Neural cell (in vitro differentiated cells): ENCODE results near the gene PLAC8. TPM values are rescaled to one million over a fixed set of nuclear protein-coding genes. Genes with fewer than 3 reads are reported as not detected.
"Not testable (repeated sequence)": the region's sequence is repeated elsewhere in the genome, so short reads cannot be mapped to it uniquely, and the experiment has no call there.

Experiments used
- H2AFZ ChIP-seq: fragments of 200-600, 300-800 bp; sonication (generic), shearing (Covaris generic); 2 replicates; pipeline ENCODE4 v1.6.0; 2014; ENCODE audit warnings: low read depth, mild to moderate bottlenecking, antibody characterized with exemption, low read length, moderate library complexity
- H3F3A ChIP-seq: fragments of 200-600 bp; shearing (Covaris generic); 2 replicates; pipeline ENCODE4 v1.6.1; 2016; ENCODE audit warnings: mild to moderate bottlenecking, moderate library complexity, mixed read lengths, antibody characterized with exemption, low read length; ENCODE audit not compliant: insufficient read depth, poor library complexity, severe bottlenecking
- H3K27ac ChIP-seq: fragments of 200-600, 300-800 bp; sonication (generic), shearing (Covaris generic); 2 replicates; pipeline ENCODE4 v1.5.1; 2014; ENCODE audit warnings: mild to moderate bottlenecking, low read length, moderate library complexity
- H3K27me3 ChIP-seq: fragments of 300-800, 200-600 bp; sonication (generic), shearing (Covaris generic); 2 replicates; pipeline ENCODE4 v1.6.0; 2014; ENCODE audit warnings: mild to moderate bottlenecking, low read depth, low read length, moderate library complexity; ENCODE audit not compliant: insufficient read depth
- H3K36me3 ChIP-seq: fragments of 300-800, 200-600 bp; sonication (generic), shearing (Covaris generic); 2 replicates; pipeline ENCODE4 v1.5.1; 2014; ENCODE audit warnings: mild to moderate bottlenecking, antibody characterized with exemption, low read length, moderate library complexity; ENCODE audit not compliant: insufficient read depth
- H3K4me2 ChIP-seq: fragments of 300-800, 200-600 bp; sonication (generic), shearing (Covaris generic); 2 replicates; pipeline ENCODE4 v1.6.0; 2014; ENCODE audit warnings: mild to moderate bottlenecking, low read length
- H3K4me3 ChIP-seq: fragments of 300-800, 200-600 bp; sonication (generic), shearing (Covaris generic); 2 replicates; pipeline ENCODE4 v1.5.1; 2014; ENCODE audit warnings: mild to moderate bottlenecking, low read length, moderate library complexity
- H3K79me2 ChIP-seq: fragments of 200-600 bp; shearing (Covaris generic); replicated peaks from 2 replicates; pipeline ENCODE4 v1.6.0; 2014; ENCODE audit warnings: mild to moderate bottlenecking, low read length, moderate library complexity; ENCODE audit not compliant: insufficient read depth
- H3K9ac ChIP-seq: fragments of 300-800, 200-600 bp; sonication (generic), shearing (Covaris generic); 2 replicates; pipeline ENCODE4 v1.6.1; 2016; ENCODE audit warnings: mild to moderate bottlenecking, low read length, mixed read lengths
- H3K9me2 ChIP-seq: fragments of 200-600 bp; shearing (Covaris generic); 2 replicates; pipeline ENCODE4 v1.6.1; 2016; ENCODE audit warnings: mild to moderate bottlenecking, low read length, mixed read lengths; ENCODE audit not compliant: insufficient read depth
- H3K9me3 ChIP-seq: fragments of 200-600, 300-800 bp; sonication (generic), shearing (Covaris generic); 2 replicates; pipeline ENCODE4 v1.6.1; 2016; ENCODE audit warnings: mild to moderate bottlenecking, mixed run types, low read length, moderate library complexity, mixed read lengths
- H4K20me1 ChIP-seq: fragments of 200-600 bp; shearing (Covaris generic); 2 replicates; pipeline ENCODE4 v1.6.1; 2016; ENCODE audit warnings: mild to moderate bottlenecking, mixed run types; ENCODE audit not compliant: insufficient read depth
- CTCF ChIP-seq: fragments of 450-650 bp; IDR thresholded peaks from 2 replicates; pipeline ENCODE4 v1.5.1; 2014; ENCODE audit warnings: antibody characterized with exemption, mild to moderate bottlenecking, moderate library complexity; ENCODE audit not compliant: poor library complexity, severe bottlenecking
- EP300 ChIP-seq: fragments of 450-650 bp; conservative IDR thresholded peaks from 2 replicates; pipeline ENCODE4 v1.6.1; 2014; ENCODE audit warnings: antibody characterized with exemption, mild to moderate bottlenecking, moderate library complexity; ENCODE audit not compliant: poor library complexity, severe bottlenecking
- EZH2 ChIP-seq: fragments of 200-600, 300-800 bp; shearing (Covaris generic), sonication (generic); IDR thresholded peaks from 2 replicates; pipeline ENCODE4 v1.6.1; 2014; ENCODE audit warnings: antibody characterized with exemption, low read length, borderline replicate concordance, mild to moderate bottlenecking; ENCODE audit not compliant: insufficient read depth, poor library complexity, severe bottlenecking
- MXI1 ChIP-seq: fragments of 450-650 bp; conservative IDR thresholded peaks from 2 replicates; pipeline ENCODE4 v1.6.1; 2014; ENCODE audit warnings: antibody characterized with exemption, mild to moderate bottlenecking; ENCODE audit not compliant: poor library complexity, severe bottlenecking
- POLR2AphosphoS5 ChIP-seq: IDR thresholded peaks from 2 replicates; pipeline ENCODE4 v1.6.1; 2012
- RAD21 ChIP-seq: fragments of 450-650 bp; conservative IDR thresholded peaks from 2 replicates; pipeline ENCODE4 v1.6.1; 2014; ENCODE audit warnings: antibody characterized with exemption, mild to moderate bottlenecking, moderate library complexity
- REST ChIP-seq: IDR thresholded peaks from 2 replicates; pipeline ENCODE4 v1.6.1; 2012; ENCODE audit warnings: borderline replicate concordance
- SMC3 ChIP-seq: fragments of 450-650 bp; conservative IDR thresholded peaks from 2 replicates; pipeline ENCODE4 v1.6.1; 2014; ENCODE audit warnings: antibody characterized with exemption, mild to moderate bottlenecking, moderate library complexity; ENCODE audit not compliant: poor library complexity
- TAF1 ChIP-seq: IDR thresholded peaks from 2 replicates; pipeline ENCODE4 v1.6.1; 2012; ENCODE audit warnings: low read depth
- polyA plus RNA-seq: library from polyadenylated mRNA; depleted of rRNA; stranded (reverse); fragments of >200 nt; gene quantifications from 2 replicates; pipeline ENCODE4 v1.2.3, GENCODE V29; 2014

The PLAC8 gene
- polyA plus RNA-seq, 1 donor from 2014 or later = not detected

- Histone ChIP-seq H3K27me3 (no peaks in the 10 kb centered on the region), H3K9me3 (no peaks in the 10 kb centered on the region), H3K27ac (no peak overlapping the region), H3K4me3 (no peak overlapping the region), H2AFZ (no peak overlapping the region), H4K20me1 (no peaks in the 10 kb centered on the region), H3K79me2 (no peaks in the 10 kb centered on the region), H3K36me3 (peaks cover 7% of the 10 kb centered on the region), H3K9me2 (no peaks in the 10 kb centered on the region), H3K4me2 (no peak overlapping the region), H3F3A (no peaks in the 10 kb centered on the region), H3K9ac (no peak overlapping the region)
- TF ChIP-seq POLR2AphosphoS5 = no peak
- peak; percentile 51 for TF ChIP-seq RAD21
- no peak for TF ChIP-seq EP300
- TF ChIP-seq CTCF = peak; percentile 56
- peak; percentile 57 for TF ChIP-seq SMC3
- TF ChIP-seq TAF1 = no peak
- TF ChIP-seq MXI1 = no peak
Observed at GRCh38 chr4:83054928-83055327, 59.6 kb downstream of the PLAC8 start.

DNA sequence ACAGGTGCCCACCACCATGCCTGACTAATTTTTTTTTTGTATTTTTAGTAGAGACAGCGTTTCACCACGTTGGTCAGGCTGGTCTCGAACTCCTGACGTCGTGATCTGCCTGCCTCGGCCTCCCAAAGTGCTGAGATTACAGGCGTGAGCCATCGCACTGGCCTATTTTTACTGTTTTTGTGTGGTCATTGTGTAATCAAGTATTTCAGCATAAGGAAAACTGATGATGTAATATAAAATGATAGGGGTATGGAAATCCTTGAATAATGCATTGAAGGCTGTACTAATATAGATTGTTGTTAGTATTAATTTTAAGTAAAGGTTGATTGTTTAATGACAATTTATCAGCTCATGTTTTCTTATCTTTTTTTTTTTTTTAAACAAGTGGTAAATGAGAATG is 65.7 kb downstream of the PLAC8 start:
- not testable (repeated sequence) for H3K4me2 ChIP-seq, H3K79me2 ChIP-seq, H3K27me3 ChIP-seq, H3F3A ChIP-seq, H3K9ac ChIP-seq, H3K27ac ChIP-seq, H4K20me1 ChIP-seq, H3K4me3 ChIP-seq, H3K9me2 ChIP-seq, H2AFZ ChIP-seq, H3K9me3 ChIP-seq
- H3K36me3 ChIP-seq = peaks cover 14% of the 10 kb centered on the region

DNA sequence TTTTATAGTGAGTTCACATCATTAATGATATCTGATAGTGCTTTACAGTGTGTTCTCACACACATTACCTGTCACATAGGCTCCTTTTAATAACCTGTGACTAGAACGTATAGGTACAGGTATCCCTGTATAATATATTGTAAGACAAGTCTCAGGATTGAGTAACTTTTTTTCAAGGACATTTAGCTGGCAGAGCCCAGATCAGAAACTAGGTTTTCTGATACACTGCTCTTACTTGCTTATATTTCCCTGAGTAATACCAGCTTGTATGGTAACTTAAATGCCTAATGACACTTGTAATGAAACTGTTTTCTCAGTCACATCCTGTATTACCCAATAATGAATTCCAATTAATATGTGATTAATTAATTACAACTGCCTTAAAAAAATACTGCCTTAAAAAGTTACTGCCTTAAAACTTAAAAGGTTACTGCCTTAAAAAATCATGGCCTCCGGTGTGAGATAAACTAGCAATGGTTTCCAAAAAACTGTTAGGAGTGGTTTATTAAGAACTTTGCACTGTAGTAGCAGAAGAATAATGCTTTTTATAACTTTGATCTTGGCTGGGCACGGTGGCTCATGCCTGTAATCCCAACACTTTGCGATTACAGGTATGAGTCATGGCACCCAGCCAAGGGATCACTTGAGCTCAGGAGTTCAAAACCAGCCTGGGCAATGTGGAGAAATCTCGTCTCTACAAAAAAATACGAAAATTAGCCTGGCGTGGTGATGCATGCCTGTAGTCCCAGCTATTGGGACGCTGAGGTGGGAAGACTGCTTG is 67.6 kb downstream of the PLAC8 start:
- H3K4me3 ChIP-seq = no peak overlapping the region
- H3K36me3 ChIP-seq = peaks cover 11% of the 10 kb centered on the region
- no peak overlapping the region for H3K27ac ChIP-seq
- no peak overlapping the region for H3K9ac ChIP-seq
- H4K20me1 ChIP-seq = no peaks in the 10 kb centered on the region
- no peak overlapping the region for H3K4me2 ChIP-seq
- H2AFZ ChIP-seq = no peak overlapping the region
- no peaks in the 10 kb centered on the region for H3K9me2 ChIP-seq
- no peaks in the 10 kb centered on the region for H3F3A ChIP-seq
- no peaks in the 10 kb centered on the region for H3K27me3 ChIP-seq
- TF ChIP-seq TAF1 (no peak), EP300 (no peak), MXI1 (no peak), REST (no peak), EZH2 (no peak), SMC3 (no peak), POLR2AphosphoS5 (no peak), CTCF (no peak), RAD21 (no peak)
- peaks cover 16% of the 10 kb centered on the region for H3K79me2 ChIP-seq
- H3K9me3 ChIP-seq = no peaks in the 10 kb centered on the region
